ENCODE measurements around the gene CFAP100.

CFAP100 gene

GRCh38 chr3:126377211-126377610 is 17.5 kb upstream of the CFAP100 start:
- DNase-seq: no peak

- DNase-seq: no peak
Measured at GRCh38 chr3:126378341-126378751, 16.4 kb upstream of the CFAP100 start.

GRCh38 chr3:126380011-126380768 is 14.5 kb upstream of the CFAP100 start:
- DNase-seq: no peak

- no peak for DNase-seq
Measured at GRCh38 chr3:126381966-126382365, 12.7 kb upstream of the CFAP100 start.

- DNase-seq: no peak
Measured at GRCh38 chr3:126389112-126389793, 5.5 kb upstream of the CFAP100 start.

- no peak for DNase-seq
Measured at GRCh38 chr3:126389794-126390146, 4.9 kb upstream of the CFAP100 start.

- no peak for DNase-seq
Measured at GRCh38 chr3:126390201-126390600, 4.5 kb upstream of the CFAP100 start.

- DNase-seq: no peak
Measured at GRCh38 chr3:126390751-126391150, 4.0 kb upstream of the CFAP100 start.

- no peak for DNase-seq
Measured at GRCh38 chr3:126391631-126392030, 3.1 kb upstream of the CFAP100 start.

GRCh38 chr3:126392246-126392645 is 2.5 kb upstream of the CFAP100 start:
- no peak for DNase-seq

GRCh38 chr3:126393563-126393962 is 1.1 kb upstream of the CFAP100 start:
- DNase-seq: no peak

- no peak for DNase-seq
Measured at GRCh38 chr3:126394977-126395321, 240 bp downstream of the CFAP100 start.

- DNase-seq: no peak
Measured at GRCh38 chr3:126395846-126396513, 1.3 kb downstream of the CFAP100 start.

- no peak for DNase-seq
Measured at GRCh38 chr3:126396536-126396935, 1.8 kb downstream of the CFAP100 start.

- DNase-seq: no peak
Measured at GRCh38 chr3:126397610-126398422, 3.1 kb downstream of the CFAP100 start.

- DNase-seq: no peak
Measured at GRCh38 chr3:126398423-126399350, 4.0 kb downstream of the CFAP100 start.

- no peak for DNase-seq
Measured at GRCh38 chr3:126399351-126399735, 4.6 kb downstream of the CFAP100 start.

- DNase-seq: no peak
Measured at GRCh38 chr3:126399756-126400155, 5.0 kb downstream of the CFAP100 start.

GRCh38 chr3:126401611-126402160 is 7.0 kb downstream of the CFAP100 start:
- no peak for DNase-seq

GRCh38 chr3:126402178-126402577 is 7.5 kb downstream of the CFAP100 start:
- DNase-seq: no peak

- DNase-seq: no peak
Measured at GRCh38 chr3:126402666-126403302, 8.1 kb downstream of the CFAP100 start.
